Fibroblast of pulmonary artery (primary cell): Measurements from ENCODE around the gene TSHZ2.
"Not testable (repeated sequence)": the region's sequence is repeated elsewhere in the genome, so short reads cannot be mapped to it uniquely, and the experiment has no call there.

Experiments used
- DNase-seq: peaks from one replicate; pipeline ENCODE4 v3.0.0-alpha.2; 2010; ENCODE audit warnings: low read depth
- H3K4me3 ChIP-seq: replicated peaks from 2 replicates; pipeline ENCODE4 v1.5.1; 2011; ENCODE audit warnings: low read depth, mild to moderate bottlenecking, control low read depth, low read length, moderate library complexity
- CTCF ChIP-seq: IDR thresholded peaks from 2 replicates; pipeline ENCODE4 v1.5.1; 2011; ENCODE audit warnings: mild to moderate bottlenecking, control low read depth, low read length, inconsistent platforms; ENCODE audit errors: missing control alignments

Gene TSHZ2

GRCh38 chr20:53359425-53359824 lies 387.3 kb downstream of the TSHZ2 start:
- H3K4me3 ChIP-seq: no peak overlapping the region
- DNase-seq: no peak
- no peak for TF ChIP-seq CTCF

DNA sequence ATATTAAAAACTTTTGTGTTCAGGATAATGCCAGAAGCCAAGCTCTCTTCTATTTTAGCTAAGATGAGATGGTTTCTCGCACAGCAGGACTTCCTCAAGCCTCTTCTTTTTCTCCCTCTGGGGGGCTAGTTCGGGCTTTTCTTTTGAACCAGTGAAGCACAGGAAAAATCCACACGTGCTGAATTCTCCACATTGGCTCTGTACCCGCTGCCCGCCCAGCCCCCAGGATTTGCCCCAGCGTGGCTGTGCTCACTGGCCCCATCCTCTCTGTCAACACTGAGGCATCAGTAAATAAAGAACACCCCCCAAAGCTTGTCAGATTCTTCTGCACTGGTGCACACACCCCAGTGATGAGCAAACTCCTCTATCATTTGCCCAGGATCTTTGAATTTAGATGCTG lies 388.7 kb downstream of the TSHZ2 start:
- no peak for TF ChIP-seq CTCF
- H3K4me3 ChIP-seq: no peak overlapping the region
- DNase-seq: no peak

DNA sequence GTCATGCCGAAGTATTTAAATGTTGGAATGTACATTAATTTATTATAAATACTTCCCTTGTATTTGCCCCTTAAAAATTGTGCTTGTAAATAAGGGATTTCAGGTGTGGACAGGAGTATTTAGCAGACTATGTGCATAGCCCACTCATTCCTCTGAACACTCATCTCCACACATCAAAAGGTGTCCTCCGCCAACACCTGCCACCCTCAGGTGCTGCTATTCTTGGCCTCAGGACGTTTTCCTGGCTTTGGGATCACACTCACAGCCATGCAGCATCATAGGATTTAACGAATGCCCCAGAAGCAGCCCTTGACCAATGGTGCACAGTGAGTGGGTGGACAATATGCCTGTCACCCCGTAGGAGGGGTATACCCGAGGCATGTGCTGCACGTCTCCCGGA lies 390.6 kb downstream of the TSHZ2 start:
- H3K4me3 ChIP-seq: no peak overlapping the region
- DNase-seq: no peak
- TF ChIP-seq CTCF: no peak

DNA sequence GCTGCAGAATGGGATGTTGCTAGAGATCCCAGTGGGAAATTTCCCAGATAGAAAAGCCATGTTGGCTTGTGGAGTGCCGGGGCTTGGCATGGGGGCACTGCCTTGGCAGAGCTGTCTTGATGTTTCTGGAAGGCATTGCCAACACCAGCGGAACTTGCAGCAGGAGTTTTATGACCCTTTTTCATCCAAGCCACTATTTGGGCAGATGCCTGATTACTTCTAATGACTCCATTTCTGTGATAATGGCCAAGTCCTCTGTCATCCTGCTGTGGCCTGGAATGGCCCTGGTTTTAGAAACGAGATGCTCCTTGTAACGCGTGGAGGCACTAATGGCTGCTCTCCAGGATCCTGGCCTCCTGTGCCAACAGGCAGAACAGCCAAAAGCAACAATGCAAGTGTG lies 392.5 kb downstream of the TSHZ2 start:
- TF ChIP-seq CTCF: no peak
- DNase-seq: no peak
- no peak overlapping the region for H3K4me3 ChIP-seq

DNA sequence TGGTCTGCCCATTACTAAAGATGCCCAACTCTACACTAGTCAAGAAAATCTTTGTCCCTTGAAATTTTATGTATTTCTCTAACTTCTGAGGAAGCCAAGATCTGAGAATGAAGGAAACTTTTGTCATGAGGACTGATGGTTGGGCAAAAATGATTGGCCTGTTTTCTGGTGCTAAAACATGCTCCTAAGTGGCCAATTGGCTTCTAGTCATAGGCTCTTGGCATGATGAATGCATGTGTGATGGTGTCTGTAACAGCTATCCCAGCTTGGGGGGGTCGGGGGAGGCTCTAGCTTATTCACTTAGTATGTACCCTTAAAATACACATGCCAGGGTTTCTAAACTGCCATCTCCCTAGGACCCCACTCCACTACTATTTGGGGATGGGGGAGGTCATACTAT lies 392.9 kb downstream of the TSHZ2 start:
- no peak for TF ChIP-seq CTCF
- DNase-seq: no peak
- no peak overlapping the region for H3K4me3 ChIP-seq

GRCh38 chr20:53365539-53366075 lies 393.4 kb downstream of the TSHZ2 start:
- no peak for DNase-seq
- no peak overlapping the region for H3K4me3 ChIP-seq
- TF ChIP-seq CTCF: no peak

DNA sequence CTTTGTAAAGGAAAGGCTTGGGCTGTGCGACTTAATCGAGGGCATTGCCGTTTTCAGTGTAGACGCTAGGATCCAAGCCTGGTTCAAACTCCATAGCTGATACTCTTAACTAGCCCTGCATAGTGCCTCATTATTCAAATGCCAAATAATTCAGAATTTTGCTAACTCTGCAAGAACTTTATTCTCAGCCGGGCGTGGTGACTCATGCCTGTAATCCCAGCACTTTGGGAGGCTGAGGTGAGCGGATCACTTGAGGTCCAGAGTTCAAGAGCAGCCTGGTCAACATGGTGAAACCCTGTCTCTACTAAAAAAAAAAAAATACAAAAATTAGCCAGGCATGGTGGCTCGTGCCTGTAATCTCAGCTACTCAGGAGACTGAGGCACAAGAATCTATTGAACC lies 394.8 kb downstream of the TSHZ2 start:
- not testable (repeated sequence) for H3K4me3 ChIP-seq, DNase-seq

GRCh38 chr20:53369871-53370270 lies 397.7 kb downstream of the TSHZ2 start:
- no peak for DNase-seq
- no peak for TF ChIP-seq CTCF
- H3K4me3 ChIP-seq: no peak overlapping the region
